ENCODE results near the gene INIP.

INIP gene

GRCh38 chr9:112669326-112669725 is 48.6 kb downstream of the INIP start:
- no peak for DNase-seq

GRCh38 chr9:112665347-112665746 is 52.6 kb downstream of the INIP start:
- DNase-seq: no peak

- no peak for DNase-seq
Measured at GRCh38 chr9:112664531-112664930, 53.4 kb downstream of the INIP start.

- no peak for DNase-seq
Measured at GRCh38 chr9:112663681-112664080, 54.2 kb downstream of the INIP start.

GRCh38 chr9:112659906-112660305 is 58.0 kb downstream of the INIP start:
- no peak for DNase-seq

GRCh38 chr9:112655668-112656067 is 62.2 kb downstream of the INIP start:
- DNase-seq: no peak

GRCh38 chr9:112654282-112654681 is 63.6 kb downstream of the INIP start:
- no peak for DNase-seq

- DNase-seq: no peak
Measured at GRCh38 chr9:112648624-112649023, 69.3 kb downstream of the INIP start.

GRCh38 chr9:112647596-112647995 is 70.3 kb downstream of the INIP start:
- no peak for DNase-seq

- no peak for DNase-seq
Measured at GRCh38 chr9:112642126-112642525, 75.8 kb downstream of the INIP start.

GRCh38 chr9:112640311-112640710 is 77.6 kb downstream of the INIP start:
- DNase-seq: no peak

Measured in stimulated activated CD4-positive, alpha-beta T cell treated with anti-CD3 and anti-CD28 coated beads, Interleukin-1b, Interleukin-23, amount 100 ng/mL, for 48 hours (primary cell).